Cardiac fibroblast (primary cell): Measurements from ENCODE around the gene LRMDA.

Source experiments
- DNase-seq, 2 donors: peaks; one replicate each; pipeline versions ENCODE4 v3.0.0 to v3.0.0-alpha.2; 2010; ENCODE audit warnings: low read depth in 2 of 2
- H3K4me3 ChIP-seq, 2 donors: replicated peaks in 1 of 2; 1 replicate in 1 of 2; 2 replicates in 1 of 2; pipeline ENCODE4 v1.5.1; 2011; ENCODE audit warnings: low read depth in 2 of 2, low read length in 2 of 2, mild to moderate bottlenecking in 2 of 2, moderate library complexity in 1 of 2
- TF ChIP-seq, protein P1 (sequence below): IDR thresholded peaks from one replicate; pipeline ENCODE4 v1.5.1; 2011; ENCODE audit warnings: low read depth, mild to moderate bottlenecking, low read length, inconsistent platforms

Gene LRMDA

DNA sequence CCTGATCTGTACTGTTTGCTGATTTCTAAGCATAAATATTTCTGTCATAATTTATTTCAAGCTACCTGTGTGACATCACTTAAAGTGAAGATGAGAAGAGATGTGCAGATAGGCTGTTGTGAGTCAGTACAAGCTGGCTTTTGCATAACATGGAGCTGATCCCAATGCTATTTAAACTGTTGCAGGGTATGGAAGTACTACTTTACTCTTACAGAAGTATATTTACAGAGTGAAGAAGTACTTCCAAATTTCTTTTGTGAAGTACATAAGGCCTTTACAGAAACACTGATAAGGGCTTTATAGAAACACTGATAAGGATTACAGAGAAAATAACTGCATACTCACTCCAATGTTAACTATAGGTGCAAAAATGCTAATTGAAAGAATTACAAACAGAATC lies 911.6 kb downstream of the LRMDA start:
- TF ChIP-seq, protein P1, sequence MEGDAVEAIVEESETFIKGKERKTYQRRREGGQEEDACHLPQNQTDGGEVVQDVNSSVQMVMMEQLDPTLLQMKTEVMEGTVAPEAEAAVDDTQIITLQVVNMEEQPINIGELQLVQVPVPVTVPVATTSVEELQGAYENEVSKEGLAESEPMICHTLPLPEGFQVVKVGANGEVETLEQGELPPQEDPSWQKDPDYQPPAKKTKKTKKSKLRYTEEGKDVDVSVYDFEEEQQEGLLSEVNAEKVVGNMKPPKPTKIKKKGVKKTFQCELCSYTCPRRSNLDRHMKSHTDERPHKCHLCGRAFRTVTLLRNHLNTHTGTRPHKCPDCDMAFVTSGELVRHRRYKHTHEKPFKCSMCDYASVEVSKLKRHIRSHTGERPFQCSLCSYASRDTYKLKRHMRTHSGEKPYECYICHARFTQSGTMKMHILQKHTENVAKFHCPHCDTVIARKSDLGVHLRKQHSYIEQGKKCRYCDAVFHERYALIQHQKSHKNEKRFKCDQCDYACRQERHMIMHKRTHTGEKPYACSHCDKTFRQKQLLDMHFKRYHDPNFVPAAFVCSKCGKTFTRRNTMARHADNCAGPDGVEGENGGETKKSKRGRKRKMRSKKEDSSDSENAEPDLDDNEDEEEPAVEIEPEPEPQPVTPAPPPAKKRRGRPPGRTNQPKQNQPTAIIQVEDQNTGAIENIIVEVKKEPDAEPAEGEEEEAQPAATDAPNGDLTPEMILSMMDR, result no peak
- no peak for DNase-seq
- H3K4me3 ChIP-seq, result no peak overlapping the region

- no peak for DNase-seq
- H3K4me3 ChIP-seq, result no peak overlapping the region
- TF ChIP-seq, protein P1, result no peak
Observed at GRCh38 chr10:76347832-76348231, 916.4 kb downstream of the LRMDA start.

DNA sequence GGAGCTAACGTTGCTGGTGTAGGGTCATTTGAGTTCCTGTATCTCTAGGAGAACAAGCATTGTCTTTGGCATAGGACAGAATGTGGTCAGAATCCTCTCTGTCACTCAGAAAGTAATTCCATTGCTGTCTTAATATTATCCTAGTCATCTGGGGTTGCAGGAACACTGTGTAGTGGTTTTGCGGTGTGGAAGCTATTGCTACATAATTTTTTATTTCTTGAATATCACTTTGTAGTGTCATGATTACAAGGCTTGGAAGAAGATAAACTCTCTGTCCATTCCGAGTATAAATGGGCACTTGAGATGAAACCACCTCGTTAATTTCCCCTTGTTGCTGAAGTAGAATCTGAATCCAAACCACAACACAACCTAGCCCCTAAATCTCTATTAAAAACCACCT lies 919.2 kb downstream of the LRMDA start:
- no peak overlapping the region for H3K4me3 ChIP-seq
- DNase-seq, result peak in 1 of 2 donors; percentile 29
- TF ChIP-seq, protein P1, result no peak

GRCh38 chr10:76352300-76352699 lies 920.9 kb downstream of the LRMDA start:
- TF ChIP-seq, protein P1, result no peak
- peak; percentile 71 to 96 for DNase-seq
- H3K4me3 ChIP-seq, result no peak overlapping the region

GRCh38 chr10:76353237-76353851 lies 921.9 kb downstream of the LRMDA start:
- TF ChIP-seq, protein P1, result no peak
- no peak overlapping the region for H3K4me3 ChIP-seq
- DNase-seq, result peak in 1 of 2 donors; percentile 12

DNA sequence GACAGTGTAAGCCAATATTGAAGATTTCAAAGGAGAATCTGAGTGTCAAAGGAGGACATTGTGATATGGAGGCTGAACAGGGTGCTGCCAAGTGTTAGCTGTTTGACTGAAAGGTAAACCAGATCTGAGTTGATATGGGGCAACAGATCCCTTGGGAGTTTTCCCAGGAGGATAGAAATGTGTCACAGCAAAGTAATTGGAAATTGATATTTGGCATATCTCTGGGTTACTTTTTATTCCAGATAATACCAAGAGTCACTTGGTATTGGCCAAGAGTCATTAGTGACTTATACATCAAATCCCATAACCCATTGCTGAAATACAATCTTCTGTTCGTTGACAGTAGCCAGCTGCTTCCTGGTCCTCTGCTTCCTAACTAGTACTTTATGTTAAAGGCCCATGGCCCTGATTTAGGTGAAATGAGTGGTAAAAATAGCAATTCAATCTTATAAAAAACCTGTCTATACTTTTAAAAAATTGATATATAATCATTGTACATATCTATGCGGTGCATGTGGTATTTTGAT lies 922.9 kb downstream of the LRMDA start:
- TF ChIP-seq, protein P1, result no peak
- DNase-seq, result no peak
- no peak overlapping the region for H3K4me3 ChIP-seq

- H3K4me3 ChIP-seq, result no peak overlapping the region
- TF ChIP-seq, protein P1, result no peak
- no peak for DNase-seq
Observed at GRCh38 chr10:76354921-76355320, 923.5 kb downstream of the LRMDA start.
